GM21737 (cell line): Measurements from ENCODE around the gene PAX8.
"Not testable (repeated sequence)": the region's sequence is repeated elsewhere in the genome, so short reads cannot be mapped to it uniquely, and the experiment has no call there.

Experiments
- ATAC-seq: cut with Tn5 transposase; IDR thresholded peaks from one replicate; pipeline ENCODE4 v1.9.1; 2021; ENCODE audit warnings: mild to moderate bottlenecking, moderate library complexity; ENCODE audit not compliant: unreplicated experiment

PAX8 gene

DNA sequence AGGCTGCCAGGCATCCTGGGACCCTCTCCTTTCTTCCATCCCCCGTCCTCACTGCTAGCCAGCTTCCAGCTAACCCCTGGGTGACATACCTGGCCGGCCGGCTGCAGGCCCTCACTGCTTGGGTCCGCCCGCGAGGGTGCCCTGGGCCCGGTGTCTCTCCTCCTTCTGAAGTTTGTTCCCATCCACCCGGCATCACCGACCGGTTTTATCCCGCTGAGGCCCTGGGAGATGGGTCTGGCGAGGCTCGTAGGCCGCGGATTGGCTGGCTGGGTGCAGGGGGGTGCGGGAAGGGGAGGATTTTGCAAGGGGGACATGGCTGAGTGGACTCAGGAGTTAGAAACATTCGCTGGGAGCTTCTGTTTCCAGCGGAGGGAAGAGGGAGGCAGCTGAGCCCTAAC lies at the start of gene PAX8:
TSS of gene PAX8 (minus strand) at position 180 of the 398 bp plus-strand sequence. CDS start 527 bp downstream, outside the sequence.
- no peak for ATAC-seq

DNA sequence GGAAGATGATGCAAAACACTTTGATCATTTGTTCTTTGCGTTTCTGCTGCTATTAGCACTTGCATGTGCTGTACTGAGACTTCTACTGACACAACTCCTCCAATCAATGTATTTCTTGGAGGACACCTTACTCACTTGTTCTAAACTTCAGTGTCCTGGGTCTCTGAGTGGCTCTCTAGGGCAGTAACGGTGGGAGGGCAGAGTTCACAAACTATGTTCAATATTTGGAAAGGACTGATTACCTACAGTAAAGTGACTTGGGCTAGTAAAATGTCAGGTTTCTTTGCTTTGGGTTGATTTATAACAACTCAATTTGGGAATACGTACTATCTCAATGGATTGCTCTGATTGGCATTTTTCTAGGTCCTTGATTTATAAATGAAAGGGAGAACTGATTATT lies 49.3 kb upstream of the PAX8 start:
- ATAC-seq, result no peak

DNA sequence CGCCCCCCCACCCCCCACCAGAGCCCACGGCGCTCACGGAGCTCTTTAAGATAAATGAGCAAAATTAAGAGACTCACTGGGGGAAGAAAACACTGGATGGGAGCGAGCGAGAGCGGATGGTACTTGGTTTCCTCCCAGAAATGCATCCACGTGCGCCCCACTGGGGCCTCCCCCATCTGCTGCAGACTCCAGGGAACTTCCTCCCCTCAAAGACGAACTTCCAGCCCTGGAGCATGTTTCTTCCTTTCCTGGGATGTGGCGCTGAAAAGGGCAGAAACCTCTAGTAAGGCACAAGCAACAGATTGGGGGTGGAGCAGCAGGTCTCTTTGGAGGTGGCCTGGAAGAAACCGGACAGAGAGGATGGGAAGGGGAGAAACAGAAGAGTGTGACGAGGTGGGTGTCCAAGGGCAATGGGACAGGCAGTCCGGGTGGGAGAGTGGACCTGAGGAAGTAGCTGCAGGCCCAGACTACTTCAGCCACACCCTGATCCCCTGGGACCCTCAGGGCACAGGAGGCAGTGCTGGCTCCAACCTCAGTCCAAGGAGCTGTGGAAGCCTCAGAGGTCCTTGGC lies 46.5 kb upstream of the PAX8 start:
- not testable (repeated sequence) for ATAC-seq

DNA sequence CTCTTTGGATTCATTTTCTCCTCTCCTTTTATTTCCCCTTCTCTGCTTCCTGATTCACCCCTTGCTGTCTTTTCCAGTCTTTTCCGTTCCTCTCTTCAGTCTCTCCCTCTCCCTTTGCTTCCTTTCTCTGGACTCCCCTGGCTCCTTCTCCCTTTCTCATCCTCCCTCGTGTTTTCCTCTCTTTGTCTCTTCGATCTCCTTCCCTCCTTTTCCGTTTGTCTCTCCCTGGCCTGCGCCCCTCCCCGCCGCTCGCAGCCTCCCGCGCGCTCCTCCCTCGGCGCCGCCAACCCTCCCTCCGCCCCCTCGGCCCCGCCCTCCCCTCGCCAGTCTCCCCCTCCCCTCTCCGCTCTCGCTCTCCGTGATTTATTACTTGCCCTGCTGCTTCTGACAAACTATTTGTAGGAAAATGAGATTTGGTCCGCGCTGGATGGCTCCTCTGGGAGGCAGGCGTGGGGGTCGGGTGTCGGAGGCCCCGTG lies 46.0 kb upstream of the PAX8 start:
- ATAC-seq, result no peak

DNA sequence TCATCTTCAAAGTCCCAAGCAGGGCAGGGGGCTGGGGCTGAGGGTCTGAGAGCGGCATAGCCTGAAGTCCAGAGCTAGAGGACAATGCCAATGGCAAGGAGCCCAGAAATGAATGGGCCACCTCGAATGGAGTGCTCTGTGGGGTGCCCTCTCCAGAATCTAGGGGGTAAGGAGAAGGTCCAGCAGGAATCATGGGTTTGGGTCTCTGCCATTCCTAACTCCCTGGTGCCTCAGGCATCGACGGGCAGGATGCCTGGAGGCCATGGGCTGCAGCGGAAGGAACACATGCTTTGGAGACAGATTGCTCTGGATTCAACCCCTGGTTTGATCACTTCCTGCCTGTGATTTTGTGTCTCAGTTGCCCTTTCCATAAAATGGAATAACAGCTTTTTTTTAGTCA lies 44.4 kb upstream of the PAX8 start:
- ATAC-seq, result not testable (repeated sequence)

DNA sequence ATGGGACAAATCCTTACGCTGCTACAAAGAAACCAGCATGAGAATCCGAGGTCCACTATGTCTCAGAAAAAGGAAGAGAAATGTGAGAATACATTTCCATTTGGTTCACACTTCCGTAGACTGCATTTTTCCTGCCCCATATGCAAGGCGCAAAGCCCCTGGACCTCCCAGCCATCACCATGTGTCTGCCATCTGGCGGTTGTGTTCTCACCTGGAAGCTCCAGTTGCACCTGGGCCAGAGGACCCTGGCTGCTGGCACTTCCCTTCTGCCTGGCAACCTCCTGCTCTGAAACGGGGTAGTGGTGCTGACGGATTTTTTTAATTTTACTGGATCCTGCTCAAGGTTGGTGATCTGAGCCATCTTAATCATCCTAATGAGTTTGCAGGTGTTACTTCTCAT lies 41.4 kb upstream of the PAX8 start:
- not testable (repeated sequence) for ATAC-seq

DNA sequence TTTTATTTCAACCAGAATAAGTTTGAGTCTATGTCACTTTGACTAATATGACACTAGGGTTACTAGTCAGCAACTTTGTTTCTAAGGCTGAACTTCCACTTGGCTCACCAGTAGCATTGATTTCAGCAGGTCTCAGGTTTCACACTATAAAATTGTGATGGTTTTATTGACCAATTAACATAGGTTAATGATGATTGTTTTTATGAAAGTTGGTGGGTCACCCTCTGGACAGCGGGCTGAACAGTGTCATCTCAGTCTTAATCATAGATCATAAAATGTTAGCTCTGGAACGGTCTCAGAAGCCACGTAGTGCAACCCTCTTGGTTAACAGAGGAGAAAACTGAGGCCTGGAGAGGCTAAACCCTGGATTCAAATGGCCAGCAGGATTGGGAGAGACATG lies 40.2 kb upstream of the PAX8 start:
- not testable (repeated sequence) for ATAC-seq

DNA sequence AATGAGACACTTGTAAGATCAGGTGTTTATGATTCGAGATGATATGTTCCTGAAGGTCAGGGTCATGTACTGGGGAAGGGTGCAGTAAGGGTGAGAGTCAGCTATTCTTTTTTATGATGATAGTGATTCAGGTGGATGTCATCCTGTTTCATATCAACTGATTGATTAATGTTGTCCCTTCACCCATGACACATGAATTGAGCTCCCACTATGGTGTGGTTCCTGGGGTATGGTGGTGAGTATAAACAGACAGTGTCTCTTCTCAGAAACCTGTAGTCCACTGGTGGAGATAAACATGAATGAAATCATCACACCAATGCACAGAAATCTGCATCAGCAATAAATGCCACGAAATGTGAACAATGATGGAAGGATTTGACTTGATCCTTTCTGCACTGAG lies 37.4 kb upstream of the PAX8 start:
- no peak for ATAC-seq

DNA sequence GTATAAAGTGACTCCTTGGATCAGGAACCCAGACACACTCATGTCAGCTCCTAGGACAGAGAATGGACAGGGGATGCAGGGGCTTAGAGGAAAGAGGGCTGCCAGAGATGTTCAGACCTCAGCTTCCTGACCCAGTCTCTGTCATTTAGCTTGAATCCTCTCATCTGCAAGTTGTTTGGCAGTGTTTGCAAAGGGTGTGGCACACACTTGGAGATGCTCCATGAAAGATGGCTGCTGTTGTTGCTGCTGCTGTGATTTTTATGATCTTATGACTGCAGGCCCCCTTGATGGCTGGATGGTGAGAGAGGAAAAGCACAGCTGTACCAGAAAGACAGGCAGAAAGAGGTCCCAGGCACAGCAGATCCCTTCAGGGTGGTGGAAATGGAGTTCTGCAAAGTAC lies 35.9 kb upstream of the PAX8 start:
- ATAC-seq, result not testable (repeated sequence)

DNA sequence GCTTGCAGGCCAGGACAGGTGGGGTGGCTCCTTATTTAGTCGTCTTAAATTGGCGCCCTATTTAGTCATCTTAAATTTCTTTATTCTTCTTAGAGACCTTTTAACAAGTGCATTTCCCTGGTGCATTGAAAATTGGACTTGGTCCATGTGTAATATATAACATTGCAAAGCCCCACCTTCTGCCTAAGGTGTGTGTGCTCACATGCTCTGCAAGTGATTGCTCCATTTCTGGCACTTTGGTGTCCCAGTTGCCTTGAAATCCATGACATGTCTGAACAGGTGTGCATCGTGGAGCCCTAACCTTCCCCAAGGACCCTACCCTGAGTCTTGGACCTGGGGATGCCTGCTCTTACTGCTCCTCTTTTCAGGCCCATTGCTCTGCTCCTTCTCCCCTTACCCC lies 35.5 kb upstream of the PAX8 start:
- not testable (repeated sequence) for ATAC-seq

DNA sequence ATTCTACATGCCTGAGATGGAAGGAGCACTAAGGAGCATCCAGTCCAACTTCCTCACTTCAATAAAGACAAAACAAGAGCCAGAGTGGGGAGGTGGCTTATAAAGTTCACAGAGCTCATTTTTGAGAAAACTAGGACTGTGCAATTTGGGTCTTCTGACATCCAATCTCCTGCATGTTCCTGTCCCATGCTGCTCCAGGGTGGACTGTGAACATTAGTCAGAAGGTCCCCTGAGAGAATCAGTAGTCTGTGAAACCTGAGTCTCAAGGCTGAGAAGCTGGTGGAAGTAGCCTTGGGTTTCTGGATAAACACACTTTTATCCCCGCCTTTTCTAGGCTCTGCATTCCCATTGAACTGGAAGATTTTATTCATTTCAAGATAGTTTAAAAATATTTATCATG lies 33.1 kb upstream of the PAX8 start:
- not testable (repeated sequence) for ATAC-seq

DNA sequence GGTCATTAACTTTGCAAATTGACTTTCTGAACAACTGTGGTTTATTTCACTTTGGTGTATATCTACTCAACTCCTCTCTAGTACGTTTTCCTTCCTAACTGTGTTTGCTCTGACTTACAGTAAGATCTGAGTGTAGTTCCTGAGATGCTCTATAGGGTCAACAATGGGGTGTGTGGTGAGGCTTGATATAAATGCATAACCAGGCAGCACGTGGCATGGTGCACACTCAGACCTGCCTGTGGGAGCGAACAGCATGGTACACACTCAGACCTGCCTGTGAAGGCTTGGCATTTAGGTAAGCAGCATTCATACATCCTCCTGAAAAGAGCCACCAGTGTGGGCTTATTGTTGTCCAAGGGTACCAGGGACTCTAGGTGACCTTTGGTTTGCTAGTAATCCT lies 32.5 kb upstream of the PAX8 start:
- not testable (repeated sequence) for ATAC-seq

DNA sequence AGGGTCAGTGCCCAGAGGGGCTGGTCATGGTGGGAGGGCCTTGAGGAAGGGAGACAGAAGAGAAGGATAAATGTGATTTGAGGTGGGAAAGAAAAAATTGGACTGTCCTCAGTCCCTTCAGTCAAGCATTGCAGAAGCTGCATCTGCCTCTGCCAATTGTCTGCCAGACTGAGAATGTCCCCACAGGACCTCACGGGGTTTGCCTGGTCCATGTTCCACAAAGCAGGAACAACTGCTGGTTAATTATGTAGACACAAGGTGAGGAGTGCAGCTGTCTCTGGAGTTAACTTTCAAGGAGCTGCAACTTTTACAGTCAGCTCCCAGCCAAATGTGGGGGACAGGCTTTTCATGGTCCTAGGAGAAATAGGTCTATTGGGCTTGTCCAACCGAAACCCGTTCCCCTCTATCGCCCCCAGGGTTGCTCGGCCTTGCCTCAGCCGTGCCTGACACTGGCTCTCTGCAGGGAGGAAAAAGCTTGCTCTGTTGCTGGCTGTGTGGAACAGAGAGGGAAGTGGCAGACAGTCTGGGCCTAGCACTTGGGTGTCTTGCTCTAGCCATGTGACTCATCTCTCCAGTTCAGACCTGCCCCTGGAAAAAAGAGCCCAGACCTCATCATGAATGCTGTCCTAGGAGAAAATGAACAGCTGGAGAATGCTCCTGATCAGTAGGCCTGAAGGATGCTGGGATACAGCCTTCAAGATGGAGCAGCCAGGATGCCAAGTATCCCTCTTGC lies 31.1 kb upstream of the PAX8 start:
- ATAC-seq, result no peak

DNA sequence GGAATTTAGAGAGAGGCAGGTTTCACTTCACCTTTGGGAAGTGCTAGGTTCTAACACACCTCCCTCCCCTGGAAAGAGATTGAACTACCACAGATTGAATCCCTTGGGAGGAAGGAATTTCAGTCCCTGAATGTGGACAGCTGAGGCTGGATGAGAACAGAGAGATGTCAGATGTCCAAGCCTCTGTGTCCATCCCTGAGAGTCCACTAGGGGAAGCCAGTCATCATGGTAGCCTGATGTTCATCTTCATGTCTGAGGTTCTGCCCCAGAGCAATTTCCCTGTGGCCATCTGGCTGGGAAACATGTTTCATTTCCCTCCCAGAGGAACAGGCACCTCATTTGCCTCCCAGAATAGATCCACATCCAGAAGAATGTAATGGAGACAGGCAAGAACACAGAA lies 30.1 kb upstream of the PAX8 start:
- not testable (repeated sequence) for ATAC-seq

DNA sequence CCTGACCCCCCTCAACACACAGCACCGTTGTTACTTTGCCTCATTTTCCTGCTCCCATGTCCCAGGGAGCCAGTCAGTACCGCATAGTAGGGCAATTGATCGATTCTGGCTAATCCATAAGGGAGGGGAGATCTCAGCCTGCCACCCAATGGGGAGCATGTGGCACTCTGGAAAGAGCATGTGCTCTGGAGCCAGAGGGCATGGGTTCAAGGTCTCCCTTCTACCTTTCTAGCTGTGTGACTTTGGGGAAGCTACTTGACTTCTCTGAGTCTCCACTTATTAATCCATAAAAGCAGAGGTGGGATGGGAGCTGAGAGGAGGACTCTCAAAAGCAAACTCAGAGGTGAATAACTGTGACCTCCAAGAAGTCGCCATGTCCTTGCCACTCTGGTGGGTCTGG lies 27.5 kb upstream of the PAX8 start:
- not testable (repeated sequence) for ATAC-seq

DNA sequence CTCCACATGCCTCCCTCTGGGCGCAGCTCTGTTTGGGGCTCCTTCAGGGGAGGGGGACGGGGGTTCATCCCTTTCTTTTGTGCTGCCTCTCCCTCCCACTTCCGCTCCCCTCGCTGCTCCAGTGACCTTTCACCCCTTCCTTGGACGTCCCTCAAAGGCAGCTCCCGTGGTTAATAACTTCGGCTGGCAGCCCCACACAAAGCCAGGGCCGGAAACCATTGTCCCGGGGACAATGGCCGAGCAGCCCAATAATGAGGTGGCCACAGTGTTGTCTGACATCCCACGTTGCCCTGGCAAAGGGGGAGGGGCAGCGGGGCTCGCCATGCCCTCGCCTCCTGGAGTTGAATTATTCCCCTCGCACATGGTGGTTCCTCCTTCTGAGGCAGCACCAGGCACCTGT lies 27.0 kb upstream of the PAX8 start:
- not testable (repeated sequence) for ATAC-seq

DNA sequence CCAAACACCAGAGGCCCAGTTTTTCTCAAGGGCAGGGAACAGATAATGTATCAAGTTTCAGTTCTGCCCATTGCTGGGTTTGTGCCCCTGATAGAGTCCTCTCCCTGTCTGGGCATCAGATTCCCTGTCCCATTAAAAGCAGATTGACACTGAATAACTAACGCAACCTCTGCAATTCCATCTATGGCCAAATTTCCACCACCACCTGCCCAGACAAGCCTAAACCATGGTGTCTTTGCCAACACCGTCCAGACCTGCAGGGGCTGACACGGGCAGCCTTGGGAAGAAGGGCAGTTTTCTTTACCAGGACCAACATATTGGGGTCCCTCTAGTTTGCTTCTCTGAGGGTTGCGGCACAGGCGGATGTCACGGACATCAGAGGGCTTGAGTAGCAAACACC lies 26.4 kb upstream of the PAX8 start:
- no peak for ATAC-seq

DNA sequence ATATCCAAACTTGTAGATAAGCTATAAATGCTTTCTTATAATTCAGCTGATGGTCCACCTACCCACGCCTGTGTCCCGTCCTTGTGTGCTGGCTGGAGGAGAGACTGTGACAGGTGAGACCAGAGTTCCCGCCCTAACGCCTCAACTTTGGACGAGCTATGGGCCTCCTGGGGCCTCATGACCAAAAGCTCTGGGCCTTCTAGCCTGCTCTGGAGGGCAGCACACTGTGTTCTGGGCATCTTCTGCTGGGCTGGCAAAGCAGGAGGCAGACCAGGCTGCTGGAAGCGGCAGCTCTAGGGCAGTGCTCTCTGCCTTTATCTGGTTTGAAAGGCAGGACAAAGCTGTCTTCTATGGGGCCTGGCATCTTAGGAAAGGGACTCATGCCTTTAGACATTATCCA lies 26.0 kb upstream of the PAX8 start:
- ATAC-seq, result no peak

DNA sequence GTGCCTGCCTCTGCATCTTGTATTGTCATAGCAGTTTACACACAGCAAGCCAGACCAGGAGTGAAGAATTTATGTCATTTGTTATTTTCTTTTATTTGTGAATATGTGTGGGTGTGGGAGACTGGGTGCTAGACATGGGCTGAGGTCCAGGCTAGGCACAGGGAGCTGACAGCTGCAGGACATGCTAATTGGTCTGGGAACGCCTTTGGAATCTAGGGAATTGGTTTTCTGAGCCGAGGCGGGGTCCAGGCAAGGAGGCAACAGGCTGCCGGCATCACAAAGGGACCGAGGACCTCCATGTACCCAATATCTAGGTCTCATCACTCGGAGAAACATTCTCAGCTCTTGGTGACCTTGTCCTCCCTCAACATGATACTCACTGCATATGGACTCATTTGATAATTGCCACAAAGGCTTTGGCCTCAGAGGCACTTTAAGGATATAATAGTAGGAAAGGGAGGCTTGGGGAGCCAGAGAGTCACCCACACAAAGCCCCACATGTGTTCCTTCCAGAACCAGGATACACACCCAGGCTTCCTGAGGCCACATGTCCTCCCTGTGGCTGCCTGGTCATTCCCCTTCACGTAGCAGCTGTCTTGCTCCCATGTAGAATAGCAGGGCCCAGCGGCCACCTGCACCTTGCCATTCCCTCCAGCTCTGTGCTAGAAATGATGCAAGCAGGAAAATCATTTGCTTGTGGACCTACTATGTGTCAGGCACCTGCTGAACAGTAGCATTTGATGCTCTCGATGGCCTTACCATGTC lies 23.7 kb upstream of the PAX8 start:
- ATAC-seq, result not testable (repeated sequence)

DNA sequence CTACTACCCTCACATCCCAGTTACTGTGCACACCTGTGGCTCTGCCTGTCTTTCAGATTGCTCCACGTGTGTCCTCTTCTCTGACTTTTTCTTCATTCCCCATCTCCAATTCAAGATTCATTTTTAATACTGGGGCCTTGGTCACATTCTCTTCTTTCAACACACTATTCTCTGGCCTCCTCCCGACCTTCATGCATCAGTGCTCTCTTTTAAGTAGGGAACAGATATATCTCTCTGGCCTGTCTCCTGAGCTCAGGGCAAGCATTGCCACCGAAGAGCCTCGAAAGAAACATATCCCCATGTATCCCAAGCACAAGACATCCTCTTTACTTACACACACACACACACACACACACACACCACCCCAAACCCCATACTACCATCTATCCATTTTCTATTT lies 21.6 kb upstream of the PAX8 start:
- ATAC-seq, result no peak

DNA sequence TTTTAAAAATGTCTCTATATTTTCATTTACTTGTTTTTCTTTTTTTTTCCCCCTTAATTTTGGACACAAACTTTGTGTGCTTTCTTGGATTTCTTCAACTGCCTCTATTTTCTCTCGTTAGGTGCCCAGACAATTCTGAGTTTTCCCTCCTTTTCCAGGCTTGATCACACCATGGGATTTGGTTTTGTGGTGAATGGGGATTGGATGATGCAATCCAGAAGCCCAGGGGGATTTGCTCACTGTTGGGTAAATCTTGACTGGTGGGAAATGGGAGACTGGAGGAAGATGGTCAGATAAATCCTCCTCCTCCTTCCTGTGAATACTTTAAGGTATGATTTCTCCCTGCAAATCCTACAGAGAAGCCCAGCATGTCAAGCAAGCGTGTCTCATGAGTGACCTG lies 19.5 kb upstream of the PAX8 start:
- ATAC-seq, result no peak

DNA sequence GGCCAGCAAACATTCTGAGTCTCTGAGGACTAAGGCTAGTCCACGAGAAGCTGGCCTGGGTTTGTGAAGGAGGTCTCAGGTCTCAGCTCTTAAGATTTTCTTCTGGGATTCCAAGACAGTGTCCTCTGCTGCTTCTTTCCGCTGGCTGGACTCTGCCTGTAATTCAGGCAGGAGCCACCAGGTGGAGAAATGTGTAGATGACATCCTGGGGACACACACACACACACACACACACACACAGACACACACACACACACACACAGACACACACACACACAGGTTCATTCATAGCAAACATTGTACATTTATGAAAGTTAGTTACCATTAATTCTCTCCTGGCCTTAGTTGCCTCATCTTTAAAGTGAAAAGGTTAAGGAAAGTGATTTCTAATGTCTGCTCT lies 18.9 kb upstream of the PAX8 start:
- ATAC-seq, result not testable (repeated sequence)
